ENCODE results near the gene SERPINA5.
"Not testable (repeated sequence)": the region's sequence is repeated elsewhere in the genome, so short reads cannot be mapped to it uniquely, and the experiment has no call there.

SERPINA5 gene

DNA sequence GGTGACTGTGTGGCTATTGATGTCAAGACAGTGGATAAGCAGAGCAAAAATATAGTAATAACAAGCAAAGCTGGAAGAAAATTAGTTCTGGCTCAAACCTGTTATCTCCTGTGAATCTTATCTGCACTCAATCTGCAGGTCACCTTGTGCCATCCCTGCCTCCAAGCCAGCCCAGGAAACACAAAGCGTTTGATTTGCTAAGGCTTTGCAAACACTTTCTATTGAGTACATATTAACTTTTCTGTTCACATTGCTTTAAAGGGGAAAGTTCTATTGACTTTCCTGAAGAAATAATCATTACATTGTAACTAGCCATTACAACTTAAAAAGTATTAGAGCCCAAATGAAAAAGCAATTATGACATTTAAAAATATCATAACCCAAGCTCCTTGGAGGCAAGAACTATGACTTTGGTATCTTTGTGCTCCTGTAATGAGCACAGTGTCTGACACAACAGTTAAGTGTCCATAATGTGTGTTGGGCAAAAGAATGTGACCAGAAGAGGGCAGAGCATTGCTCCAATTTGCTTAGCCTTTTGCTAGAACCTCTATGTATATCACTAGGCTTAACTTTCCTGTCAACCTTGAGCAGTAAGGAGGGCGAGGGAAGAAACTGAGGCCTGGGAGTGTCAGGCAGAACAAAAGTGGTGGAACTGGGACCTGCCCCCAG, 55.7 kb downstream of the SERPINA5 start:
- peak; percentile 59 for DNase-seq (ENCODE audit: low read depth)
- H3K4me3 ChIP-seq (ENCODE audit: low read depth, low read length): no peak overlapping the region
- peak; percentile 62 for TF ChIP-seq CTCF (IDR thresholded peaks at IDR 0.05; ENCODE audit: control insufficient read depth, extremely low read depth, insufficient read depth)

GRCh38 chr14:94637814-94638213, 56.6 kb downstream of the SERPINA5 start:
- not testable (repeated sequence) for DNase-seq (ENCODE audit: low read depth); H3K4me3 ChIP-seq (ENCODE audit: low read depth, low read length)

- no peak for DNase-seq (ENCODE audit: low read depth)
- TF ChIP-seq CTCF (IDR thresholded peaks at IDR 0.05; ENCODE audit: control insufficient read depth, extremely low read depth, insufficient read depth): no peak
- no peak overlapping the region for H3K4me3 ChIP-seq (ENCODE audit: low read depth, low read length)
Measured at GRCh38 chr14:94638339-94638738, 57.1 kb downstream of the SERPINA5 start.

DNA sequence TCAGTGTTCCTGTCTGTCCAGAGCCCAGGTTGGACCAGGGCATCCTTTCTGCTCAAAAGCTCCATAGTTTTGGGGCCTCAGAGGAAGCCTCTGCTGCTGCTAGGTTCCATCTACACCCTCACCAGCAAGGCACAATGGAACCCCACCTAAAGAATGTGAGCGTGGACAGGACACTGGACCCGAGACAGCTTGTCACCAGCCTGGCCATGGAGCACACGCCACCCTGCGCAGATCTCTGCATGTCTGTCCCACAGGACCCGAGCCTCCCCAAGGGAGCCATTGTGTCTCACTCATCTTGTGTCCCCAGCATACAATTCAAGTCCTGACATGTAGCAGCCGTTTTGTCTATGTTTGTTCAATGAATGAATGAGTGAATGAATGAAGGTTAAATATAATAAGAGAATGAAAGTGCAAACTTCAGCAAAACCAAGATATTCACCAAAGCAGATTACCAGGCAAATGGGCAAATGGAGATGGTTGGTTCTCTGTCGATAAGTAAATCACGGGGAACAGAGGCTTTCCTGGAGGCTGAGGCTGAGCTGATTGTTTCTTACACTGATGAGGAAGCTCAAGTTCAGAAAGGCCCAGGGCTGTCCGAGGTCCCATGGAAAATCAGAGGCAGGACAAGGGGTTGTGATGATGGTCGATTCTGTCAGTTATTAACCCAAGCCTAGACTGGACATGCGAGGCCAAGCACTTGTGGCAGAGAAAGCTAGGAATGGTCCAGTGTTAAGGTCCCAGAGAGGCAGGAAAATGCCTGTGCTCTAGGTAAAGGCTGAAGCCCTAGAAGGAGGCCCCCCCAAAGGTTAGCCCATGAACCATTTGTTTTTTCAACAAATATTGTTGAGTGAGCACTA, 58.0 kb downstream of the SERPINA5 start:
- no peak for TF ChIP-seq CTCF (IDR thresholded peaks at IDR 0.05; ENCODE audit: control insufficient read depth, extremely low read depth, insufficient read depth)
- DNase-seq (ENCODE audit: low read depth): no peak
- H3K4me3 ChIP-seq (ENCODE audit: low read depth, low read length): no peak overlapping the region

- no peak overlapping the region for H3K4me3 ChIP-seq (ENCODE audit: low read depth, low read length)
- DNase-seq (ENCODE audit: low read depth): no peak
- TF ChIP-seq CTCF (IDR thresholded peaks at IDR 0.05; ENCODE audit: control insufficient read depth, extremely low read depth, insufficient read depth): no peak
Measured at GRCh38 chr14:94640721-94641631, 59.8 kb downstream of the SERPINA5 start.

DNA sequence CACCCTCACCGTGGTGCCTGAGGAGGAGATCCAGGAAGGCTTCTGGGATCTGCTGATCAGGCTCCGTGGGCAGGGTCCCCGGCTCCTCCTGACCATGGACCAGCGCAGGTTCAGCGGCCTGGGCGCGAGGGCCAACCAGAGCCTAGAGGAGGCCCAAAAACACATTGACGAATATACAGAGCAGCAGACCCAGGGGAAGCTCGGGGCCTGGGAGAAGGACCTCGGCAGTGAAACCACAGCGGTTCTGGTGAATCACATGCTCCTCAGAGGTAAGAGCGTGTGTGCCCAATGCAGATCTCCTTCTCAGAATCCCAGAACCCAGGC, 60.4 kb downstream of the SERPINA5 start:
- no peak for DNase-seq (ENCODE audit: low read depth)
- no peak overlapping the region for H3K4me3 ChIP-seq (ENCODE audit: low read depth, low read length)
- no peak for TF ChIP-seq CTCF (IDR thresholded peaks at IDR 0.05; ENCODE audit: control insufficient read depth, extremely low read depth, insufficient read depth)
